Sigmoid colon (tissue), 7 donors: ENCODE data around the gene PRG3. TPM values are rescaled to one million over a fixed set of nuclear protein-coding genes. Genes with fewer than 3 reads are reported as not detected.
"Not testable (repeated sequence)": the region's sequence is repeated elsewhere in the genome, so short reads cannot be mapped to it uniquely, and the experiment has no call there.

ENCODE experiments used
- DNase-seq: peaks from one replicate; pipeline ENCODE4 v3.0.0-alpha.2; 2019
- H3K27ac ChIP-seq, 4 donors: fragments of 200-600 bp; sonication (generic); one replicate each; pipeline ENCODE4 v1.5.1; 2016 to 2019; ENCODE audit warnings: mild to moderate bottlenecking in 1 of 4
- H3K27me3 ChIP-seq, 3 donors: fragments of 200-600 bp; sonication (generic); one replicate each; pipeline ENCODE4 v1.5.1; 2019; ENCODE audit warnings: mild to moderate bottlenecking in 1 of 3
- H3K36me3 ChIP-seq, 4 donors: fragments of 200-600 bp; sonication (generic); one replicate each; pipeline ENCODE4 v1.5.1; 2016 to 2019
- H3K4me1 ChIP-seq, 4 donors: fragments of 200-600 bp; sonication (generic); one replicate each; pipeline ENCODE4 v1.5.1; 2017 to 2019
- H3K4me3 ChIP-seq, 4 donors: fragments of 200-600 bp; sonication (generic); one replicate each; pipeline ENCODE4 v1.5.1; 2017 to 2019; ENCODE audit warnings: mild to moderate bottlenecking in 2 of 4, moderate library complexity in 1 of 4
- H3K9me3 ChIP-seq, 4 donors: fragments of 200-600 bp in 3 of 4; sonication (generic) in 3 of 4; one replicate each; pipeline versions ENCODE4 v1.5.1 to v1.6.1; 2013 to 2019
- CTCF ChIP-seq, 4 experiments: fragments of 450-650 bp in 3 of 4; fragments of 200-600 bp in 1 of 4; IDR thresholded peaks; one replicate each; pipeline ENCODE4 v1.5.1; 2016 to 2019; ENCODE audit warnings: antibody characterized with exemption in 4 of 4, mild to moderate bottlenecking in 3 of 4, moderate library complexity in 2 of 4
- EP300 ChIP-seq, 4 donors: sonication (generic); formaldehyde crosslinking; IDR thresholded peaks; one replicate each; pipeline ENCODE4 v1.6.1; 2017; ENCODE audit warnings: antibody characterized with exemption in 4 of 4
- POLR2A ChIP-seq, 2 donors: fragments of 450-650 bp; IDR thresholded peaks; one replicate each; pipeline ENCODE4 v1.6.1; 2016; ENCODE audit warnings: antibody characterized with exemption in 2 of 2, mild to moderate bottlenecking in 2 of 2, moderate library complexity in 2 of 2
- POLR2AphosphoS5 ChIP-seq, 4 donors: sonication (generic); formaldehyde crosslinking; IDR thresholded peaks; one replicate each; pipeline ENCODE4 v1.6.1; 2017; ENCODE audit warnings: antibody characterized with exemption in 4 of 4
- WGBS, 2 donors: extraction: QIAGEN DNeasy Blood & Tissue Kit; methylation state at CpG; one replicate each; pipeline ENCODE4 v1.1.7; 2013; 5-methylcytosine and 5-hydroxymethylcytosine counted together
- intact Hi-C: fragments of 100-400 bp; cut with DNase I; formaldehyde crosslinking; loops from one replicate; pipeline ENCODE4 v1.15.1; 2023
- polyA plus RNA-seq, 3 donors: library from polyadenylated mRNA; stranded (reverse); fragments of 200-250 nt; gene quantifications; one replicate each; pipeline ENCODE4 v1.2.3, GENCODE V29; 2013
- total RNA-seq, 4 donors: library from RNA; depleted of rRNA; stranded (reverse); fragments of >200 nt; gene quantifications; one replicate each; pipeline ENCODE4 v1.1.0, GENCODE V29; 2016
- donor health status: healthy with polysubstance abuse.
- donor health status: Bipolar disorder and iron deficiency.
- donor health status: healthy.

The PRG3 gene
- total and polyA plus RNA-seq, 7 donors, result not detected

GRCh38 chr11:57406337-57406904 is 25.5 kb upstream of the PRG3 start:
- intact Hi-C loops, result no loop called here
- Histone ChIP-seq H3K27ac (peak overlapping the region in 1 of 4 donors; percentile 37), H3K4me1 (no peaks in the 10 kb centered on the region), H3K4me3 (no peak overlapping the region), H3K27me3 (no peaks in the 10 kb centered on the region), H3K36me3 (peaks cover 5 to 50% (median 23%) of the 10 kb centered on the region in 4 donors), H3K9me3 (no peaks in the 10 kb centered on the region)
- TF ChIP-seq POLR2AphosphoS5 (IDR thresholded peaks at IDR 0.05) (no peak), EP300 (IDR thresholded peaks at IDR 0.05) (no peak), POLR2A (IDR thresholded peaks at IDR 0.05) (no peak), CTCF (IDR thresholded peaks at IDR 0.05) (no peak)
- WGBS, 2 donors, result 43 to 77% methylated on average over 4 of the region's 4 CpGs
- DNase-seq, result no peak

- WGBS, 2 donors, result 85 to 89% methylated on average over 4 of the region's 4 CpGs
- TF ChIP-seq POLR2A (IDR thresholded peaks at IDR 0.05) (no peak), EP300 (IDR thresholded peaks at IDR 0.05) (no peak), CTCF (IDR thresholded peaks at IDR 0.05) (no peak), POLR2AphosphoS5 (IDR thresholded peaks at IDR 0.05) (no peak)
- no peak overlapping the region for H3K4me3 ChIP-seq
- H3K27me3 ChIP-seq, result no peaks in the 10 kb centered on the region
- no peaks in the 10 kb centered on the region for H3K4me1 ChIP-seq
- H3K27ac ChIP-seq, result no peak overlapping the region
- H3K9me3 ChIP-seq, result no peaks in the 10 kb centered on the region
- H3K36me3 ChIP-seq, result peaks cover 5 to 39% (median 21%) of the 10 kb centered on the region in 4 donors
- DNase-seq, result no peak
- intact Hi-C loops, result no loop called here
Measured at GRCh38 chr11:57405271-57405860, 24.4 kb upstream of the PRG3 start.

GRCh38 chr11:57403802-57404147 is 22.8 kb upstream of the PRG3 start:
- TF ChIP-seq CTCF (IDR thresholded peaks at IDR 0.05), result no peak
- TF ChIP-seq EP300 (IDR thresholded peaks at IDR 0.05), result no peak
- TF ChIP-seq POLR2AphosphoS5 (IDR thresholded peaks at IDR 0.05), result no peak
- TF ChIP-seq POLR2A (IDR thresholded peaks at IDR 0.05), result no peak
- Histone ChIP-seq H3K4me1 (no peaks in the 10 kb centered on the region), H3K27ac (no peak overlapping the region), H3K36me3 (peaks cover 0 to 23% (median 13%) of the 10 kb centered on the region in 4 donors), H3K27me3 (no peaks in the 10 kb centered on the region), H3K4me3 (no peak overlapping the region), H3K9me3 (no peaks in the 10 kb centered on the region)
- WGBS, 2 donors, result 72 to 86% methylated on average over 2 of the region's 2 CpGs
- intact Hi-C loops, result no loop called here
- no peak for DNase-seq

GRCh38 chr11:57403003-57403801 is 22.3 kb upstream of the PRG3 start:
- peaks cover 0 to 17% (median 8%) of the 10 kb centered on the region in 4 donors for H3K36me3 ChIP-seq
- intact Hi-C loops, H3K4me1 ChIP-seq, DNase-seq, H3K9me3 ChIP-seq, H3K27me3 ChIP-seq, H3K27ac ChIP-seq, H3K4me3 ChIP-seq: not testable (repeated sequence)
- 79 to 84% methylated on average over 6 of the region's 6 CpGs for WGBS, 2 donors

- H3K9me3 ChIP-seq, result no peaks in the 10 kb centered on the region
- H3K27me3 ChIP-seq, result no peaks in the 10 kb centered on the region
- H3K36me3 ChIP-seq, result peaks cover 0 to 9% (median under 1%) of the 10 kb centered on the region in 4 donors
- WGBS, 2 donors, result 70 to 81% methylated on average over 6 of the region's 6 CpGs
- TF ChIP-seq POLR2AphosphoS5 (IDR thresholded peaks at IDR 0.05) (no peak), CTCF (IDR thresholded peaks at IDR 0.05) (no peak), EP300 (IDR thresholded peaks at IDR 0.05) (no peak), POLR2A (IDR thresholded peaks at IDR 0.05) (no peak)
- H3K4me1 ChIP-seq, result no peaks in the 10 kb centered on the region
- H3K27ac ChIP-seq, result no peak overlapping the region
- intact Hi-C loops, result no loop called here
- DNase-seq, result no peak
- no peak overlapping the region for H3K4me3 ChIP-seq
Measured at GRCh38 chr11:57402188-57403002, 21.4 kb upstream of the PRG3 start.
